Endothelial cell of umbilical vein (primary cell): ENCODE measurements around the gene FBLN7. TPM values are rescaled to one million over a fixed set of nuclear protein-coding genes. Genes with fewer than 3 reads are reported as not detected.

Source experiments
- BruUV-seq: library from RNA; stranded (reverse); fragments of 400-500 nt; replicated peaks from 2 replicates; lab custom pipeline; 2021; lab: Mats Ljungman, UMichigan
- CTCF ChIA-PET: fragments of 300-600, 350-600 bp; sonication (Branson Sonifier 250); formaldehyde crosslinking; loops from one replicate; lab custom pipeline; 2021; ENCODE audit warnings: antibody characterized with exemption, inconsistent platforms; lab: Charles Lee
- POLR2A ChIA-PET: fragments of 300-600, 350-600 bp; sonication (Branson Sonifier 250); formaldehyde crosslinking; loops from one replicate; lab custom pipeline; 2021; ENCODE audit warnings: antibody characterized with exemption, inconsistent platforms; lab: Charles Lee
- DNase-seq: peaks from one replicate; pipeline ENCODE4 v3.0.0-alpha.2; 2011; ENCODE audit warnings: low read depth, low spot score
- FAIRE-seq: peaks from 2 replicates; lab custom pipeline; 2011; peaks lifted over from hg19 to GRCh38; lab: Jason Lieb, UNC
- H2AFZ ChIP-seq: 2 replicates; pipeline ENCODE4 v1.6.0; 2012; ENCODE audit warnings: low read depth, low read length, control low read depth, inconsistent platforms
- H3K27ac ChIP-seq: 2 replicates; pipeline ENCODE4 v1.5.1; 2011; ENCODE audit warnings: low read depth, mild to moderate bottlenecking, control low read depth, low read length, moderate library complexity; ENCODE audit not compliant: insufficient read depth
- H3K27me3 ChIP-seq, 2 experiments: 2 replicates each; pipeline versions ENCODE4 v1.6.0 to v1.6.1; 2011; ENCODE audit warnings: low read length in 2 of 2, mixed read lengths in 1 of 2; ENCODE audit not compliant: control insufficient read depth in 2 of 2, insufficient read depth in 2 of 2
- H3K36me3 ChIP-seq, 2 experiments: 2 replicates in 1 of 2; 3 replicates in 1 of 2; pipeline ENCODE4 v1.5.1; 2011; ENCODE audit warnings: low read length in 2 of 2, mild to moderate bottlenecking in 1 of 2, moderate library complexity in 1 of 2; ENCODE audit not compliant: control insufficient read depth in 2 of 2, insufficient read depth in 2 of 2; ENCODE audit errors: extremely low read depth in 1 of 2
- H3K4me1 ChIP-seq: 3 replicates; pipeline ENCODE4 v1.5.1; 2011; ENCODE audit warnings: mild to moderate bottlenecking, low read length; ENCODE audit not compliant: control insufficient read depth, insufficient read depth; ENCODE audit errors: extremely low read depth
- H3K4me2 ChIP-seq: 2 replicates; pipeline ENCODE4 v1.6.1; 2011; ENCODE audit warnings: low read length, control low read depth, mixed read lengths; ENCODE audit not compliant: insufficient read depth
- H3K4me3 ChIP-seq, 3 experiments: fragments of 200-600 bp in 1 of 3; sonication (generic), shearing (Covaris generic) in 1 of 3; replicated peaks in 1 of 3; 2 replicates each; pipeline ENCODE4 v1.5.1; 2011 to 2016; ENCODE audit warnings: control low read depth in 3 of 3, low read length in 3 of 3, mild to moderate bottlenecking in 2 of 3, inconsistent platforms in 1 of 3, low read depth in 1 of 3, moderate library complexity in 1 of 3; ENCODE audit not compliant: insufficient read depth in 1 of 3
- H3K79me2 ChIP-seq: 2 replicates; pipeline ENCODE4 v1.6.0; 2012; ENCODE audit warnings: low read length, inconsistent platforms; ENCODE audit not compliant: control insufficient read depth, insufficient read depth
- H3K9ac ChIP-seq: replicated peaks from 2 replicates; pipeline ENCODE3; 2011; ENCODE audit warnings: low read length, control low read depth; ENCODE audit not compliant: insufficient read depth; ENCODE audit errors: extremely low read depth
- H3K9me1 ChIP-seq: replicated peaks from 3 replicates; pipeline ENCODE4 v1.6.0; 2011; ENCODE audit warnings: mild to moderate bottlenecking, low read length; ENCODE audit not compliant: control insufficient read depth, insufficient read depth; ENCODE audit errors: extremely low read depth
- H3K9me3 ChIP-seq: replicated peaks from 2 replicates; pipeline ENCODE4 v1.5.1; 2012; ENCODE audit warnings: low read length, inconsistent platforms; ENCODE audit not compliant: control insufficient read depth, insufficient read depth
- H4K20me1 ChIP-seq: replicated peaks from 2 replicates; pipeline ENCODE3; 2011; ENCODE audit warnings: mild to moderate bottlenecking, low read length; ENCODE audit not compliant: control insufficient read depth, insufficient read depth; ENCODE audit errors: extremely low read depth
- CTCF ChIP-seq, 2 donors: IDR thresholded peaks; 1 replicate in 1 of 2; 2 replicates in 1 of 2; pipeline ENCODE4 v1.5.1; 2011; ENCODE audit warnings: low read length in 2 of 2, mild to moderate bottlenecking in 2 of 2, moderate library complexity in 2 of 2, control low read depth in 1 of 2, inconsistent platforms in 1 of 2, low read depth in 1 of 2; ENCODE audit not compliant: insufficient read depth in 1 of 2; ENCODE audit errors: extremely low read depth in 1 of 2
- EZH2 ChIP-seq: IDR thresholded peaks from 2 replicates; pipeline ENCODE4 v1.6.1; 2012; ENCODE audit warnings: borderline replicate concordance, low read depth, mild to moderate bottlenecking, moderate library complexity, low read length, inconsistent platforms; ENCODE audit not compliant: severe bottlenecking
- FOS ChIP-seq: IDR thresholded peaks from 2 replicates; pipeline ENCODE4 v1.6.1; 2011; ENCODE audit warnings: mild to moderate bottlenecking, low read length, moderate library complexity, borderline replicate concordance; ENCODE audit not compliant: insufficient read depth
- GATA2 ChIP-seq: IDR thresholded peaks from 2 replicates; pipeline ENCODE4 v1.7.0; 2011; ENCODE audit warnings: low read depth, mild to moderate bottlenecking, moderate library complexity, mixed read lengths, low read length; ENCODE audit not compliant: insufficient read length, insufficient read depth
- JUN ChIP-seq: IDR thresholded peaks from 2 replicates; pipeline ENCODE4 v1.6.1; 2011; ENCODE audit warnings: borderline replicate concordance, low read depth; ENCODE audit not compliant: insufficient read length, insufficient read depth
- MAX ChIP-seq: IDR thresholded peaks from 2 replicates; pipeline ENCODE4 v1.6.1; 2011; ENCODE audit not compliant: insufficient read depth, insufficient read length
- MYC ChIP-seq: IDR thresholded peaks from one replicate; pipeline ENCODE4 v1.6.1; 2011; ENCODE audit warnings: mild to moderate bottlenecking, low read depth, low read length
- POLR2A ChIP-seq: IDR thresholded peaks from 2 replicates; pipeline ENCODE4 v1.6.1; 2012; ENCODE audit warnings: low read depth, mild to moderate bottlenecking, control low read depth, low read length
- POLR2AphosphoS5 ChIP-seq: IDR thresholded peaks from 2 replicates; pipeline ENCODE4 v1.6.1; 2012; ENCODE audit warnings: low read depth, mild to moderate bottlenecking, control low read depth, low read length, moderate library complexity; ENCODE audit not compliant: insufficient read depth
- dilution Hi-C: fragments of 300-500 bp; cut with MboI; formaldehyde crosslinking; loops from one replicate; pipeline ENCODE4 v1.15.0; 2019; ENCODE audit warnings: low sequenced_read_pairs; ENCODE audit not compliant: extremely low pct_ligation_motif_present
- intact Hi-C: fragments of 100-400 bp; cut with micrococcal nuclease; formaldehyde crosslinking; loops from one replicate; pipeline ENCODE4 v1.10.0; 2022
- polyA plus RNA-seq, 4 experiments: library from polyadenylated mRNA; depleted of rRNA in 3 of 4; stranded (reverse) in 3 of 4; unstranded in 1 of 4; fragments of >200 nt; gene quantifications; 2 replicates each; pipeline versions ENCODE4 v1.2.1 to v1.2.3, GENCODE V29; 2011 to 2012; ENCODE audit warnings: missing spikeins in 1 of 4
- total RNA-seq: library from RNA; stranded (reverse); gene quantifications from 2 replicates; pipeline ENCODE4 v1.2.3, GENCODE V29; 2021

The FBLN7 gene
- total and polyA plus RNA-seq, 2 donors (not counting 3 experiments of a cell fraction or from before 2014, with no cell fraction given), result 3.1 to 3.3 TPM

DNA sequence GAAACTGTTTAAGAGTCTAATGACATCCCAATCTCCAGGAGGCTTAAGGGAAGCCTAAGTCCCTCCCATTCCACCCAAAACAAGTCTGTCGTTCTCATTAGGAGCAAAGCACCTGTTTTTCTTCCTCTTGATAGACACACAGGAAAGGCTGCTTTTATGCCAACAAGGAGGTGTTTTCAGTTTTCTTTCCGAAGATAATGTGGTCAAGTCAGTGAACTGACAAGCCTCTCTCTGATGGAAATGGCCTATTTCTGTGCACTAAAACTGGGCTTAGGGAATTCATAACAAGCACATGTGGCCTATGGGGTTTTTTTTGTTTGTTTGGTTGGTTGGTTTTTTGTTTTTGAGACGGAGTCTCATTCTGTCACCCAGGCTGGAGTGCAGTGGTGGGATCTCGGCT, 36.2 kb downstream of the FBLN7 start:
- BruUV-seq, result no TSS peak
- no peak for TF ChIP-seq EZH2
- TF ChIP-seq FOS, result no peak
- no peak for TF ChIP-seq JUN
- TF ChIP-seq GATA2, result no peak
- no peak for TF ChIP-seq MAX
- TF ChIP-seq MYC, result no peak
- no peak for TF ChIP-seq POLR2AphosphoS5
- TF ChIP-seq CTCF (IDR thresholded peaks at IDR 0.05; ENCODE audit: extremely low read depth in 1 of 2, insufficient read depth in 1 of 2, low read depth in 1 of 2, low read length in 2 of 2), result no peak
- TF ChIP-seq POLR2A, result no peak
- no peak overlapping the region for H3K4me2 ChIP-seq
- H4K20me1 ChIP-seq, result no peaks in the 10 kb centered on the region
- no peak overlapping the region for H2AFZ ChIP-seq
- H3K9ac ChIP-seq, result no peak overlapping the region
- H3K9me3 ChIP-seq, result no peaks in the 10 kb centered on the region
- ChIA-PET CTCF (no interaction called here), POLR2A (no interaction called here)
- no peaks in the 10 kb centered on the region for H3K36me3 ChIP-seq
- no peak overlapping the region for H3K27ac ChIP-seq
- H3K4me1 ChIP-seq, result peaks cover 12% of the 10 kb centered on the region
- no peaks in the 10 kb centered on the region for H3K9me1 ChIP-seq
- no peaks in the 10 kb centered on the region for H3K27me3 ChIP-seq
- no peak for DNase-seq
- intact Hi-C loops, result no loop called here
- dilution Hi-C loops, result no loop called here
- no peak overlapping the region for H3K4me3 ChIP-seq
- no peaks in the 10 kb centered on the region for H3K79me2 ChIP-seq
- no peak for FAIRE-seq
